ENCODE measurements around the gene CHN1. TPM values are rescaled to one million over a fixed set of nuclear protein-coding genes. Genes with fewer than 3 reads are reported as not detected.
A peak's percentile ranks its signal among the peaks of the same experiment; 100 is the strongest.

The CHN1 gene
- total and polyA plus RNA-seq, 12 donors = 6.1 to 26.5 (median 15.7) TPM

DNA sequence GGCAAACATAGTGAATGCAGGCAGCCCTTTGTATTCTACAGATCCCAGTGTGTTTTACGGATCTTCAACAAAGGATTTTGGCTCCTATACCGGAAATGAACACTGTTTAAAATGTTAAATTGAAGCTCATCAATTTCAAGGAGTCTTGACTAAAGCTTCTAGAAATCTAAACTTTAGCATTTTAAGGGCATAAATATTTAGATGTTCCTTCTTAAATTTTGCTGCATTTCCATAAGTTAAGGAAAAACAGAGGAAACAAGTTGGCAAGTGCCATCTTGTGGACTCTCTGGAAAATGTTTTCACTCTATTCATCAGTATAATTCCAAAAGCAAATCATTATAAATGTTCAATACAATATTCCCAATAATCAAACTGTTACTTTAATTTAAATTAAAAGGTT, 19.6 kb downstream of the CHN1 start:
- Histone ChIP-seq H3K27me3 (no peaks in the 10 kb centered on the region), H3K4me1 (peaks cover 0 to 4% (median 3%) of the 10 kb centered on the region in 9 donors), H3K36me3 (no peaks in the 10 kb centered on the region), H3K4me3 (peak overlapping the region in 1 of 10 donors; percentile 6), H3K9me3 (no peaks in the 10 kb centered on the region), H3K27ac (no peak overlapping the region)
- no peak for ATAC-seq
- TF ChIP-seq, protein P1, sequence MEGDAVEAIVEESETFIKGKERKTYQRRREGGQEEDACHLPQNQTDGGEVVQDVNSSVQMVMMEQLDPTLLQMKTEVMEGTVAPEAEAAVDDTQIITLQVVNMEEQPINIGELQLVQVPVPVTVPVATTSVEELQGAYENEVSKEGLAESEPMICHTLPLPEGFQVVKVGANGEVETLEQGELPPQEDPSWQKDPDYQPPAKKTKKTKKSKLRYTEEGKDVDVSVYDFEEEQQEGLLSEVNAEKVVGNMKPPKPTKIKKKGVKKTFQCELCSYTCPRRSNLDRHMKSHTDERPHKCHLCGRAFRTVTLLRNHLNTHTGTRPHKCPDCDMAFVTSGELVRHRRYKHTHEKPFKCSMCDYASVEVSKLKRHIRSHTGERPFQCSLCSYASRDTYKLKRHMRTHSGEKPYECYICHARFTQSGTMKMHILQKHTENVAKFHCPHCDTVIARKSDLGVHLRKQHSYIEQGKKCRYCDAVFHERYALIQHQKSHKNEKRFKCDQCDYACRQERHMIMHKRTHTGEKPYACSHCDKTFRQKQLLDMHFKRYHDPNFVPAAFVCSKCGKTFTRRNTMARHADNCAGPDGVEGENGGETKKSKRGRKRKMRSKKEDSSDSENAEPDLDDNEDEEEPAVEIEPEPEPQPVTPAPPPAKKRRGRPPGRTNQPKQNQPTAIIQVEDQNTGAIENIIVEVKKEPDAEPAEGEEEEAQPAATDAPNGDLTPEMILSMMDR (IDR thresholded peaks at IDR 0.05) = peak in 8 of 9 donors; percentile 33 to 73 (median 62)
- intact Hi-C loops (cut with DNase I) = loop anchor here (1.0 to 5.0 kb wide), 5 partner anchors 213 to 288 kb away; no protein-coding TSS in a partner anchor
- no peak for DNase-seq
- 74 to 79% methylated on average over 2 of the region's 2 CpGs for WGBS, 2 donors

GRCh38 chr2:174984561-174984960, 20.6 kb downstream of the CHN1 start:
- Histone ChIP-seq H3K27ac (no peak overlapping the region), H3K4me3 (no peak overlapping the region), H3K9me3 (no peaks in the 10 kb centered on the region), H3K4me1 (peaks cover 0 to 3% (median 0%) of the 10 kb centered on the region in 9 donors), H3K27me3 (no peaks in the 10 kb centered on the region), H3K36me3 (no peaks in the 10 kb centered on the region)
- ATAC-seq = no peak
- TF ChIP-seq, protein P1 (IDR thresholded peaks at IDR 0.05) = no peak
- DNase-seq = no peak
- intact Hi-C loops (cut with DNase I) = loop anchor here in 2 of 10 donors (2.0 kb wide), 1 partner anchor 214 kb away; no protein-coding TSS in a partner anchor
- 87 to 94% methylated on average over 4 of the region's 4 CpGs for WGBS, 2 donors

GRCh38 chr2:174981331-174981730, 23.9 kb downstream of the CHN1 start:
- Histone ChIP-seq H3K27me3 (no peaks in the 10 kb centered on the region), H3K4me1 (peaks cover 0 to 3% (median 0%) of the 10 kb centered on the region in 9 donors), H3K36me3 (no peaks in the 10 kb centered on the region), H3K9me3 (no peaks in the 10 kb centered on the region), H3K27ac (no peak overlapping the region), H3K4me3 (no peak overlapping the region)
- DNase-seq (no peak), ATAC-seq (no peak)
- WGBS, 2 donors = 85 to 90% methylated on average over 2 of the region's 2 CpGs
- TF ChIP-seq, protein P1 (IDR thresholded peaks at IDR 0.05) = no peak
- intact Hi-C loops (cut with DNase I) = no loop called here

DNA sequence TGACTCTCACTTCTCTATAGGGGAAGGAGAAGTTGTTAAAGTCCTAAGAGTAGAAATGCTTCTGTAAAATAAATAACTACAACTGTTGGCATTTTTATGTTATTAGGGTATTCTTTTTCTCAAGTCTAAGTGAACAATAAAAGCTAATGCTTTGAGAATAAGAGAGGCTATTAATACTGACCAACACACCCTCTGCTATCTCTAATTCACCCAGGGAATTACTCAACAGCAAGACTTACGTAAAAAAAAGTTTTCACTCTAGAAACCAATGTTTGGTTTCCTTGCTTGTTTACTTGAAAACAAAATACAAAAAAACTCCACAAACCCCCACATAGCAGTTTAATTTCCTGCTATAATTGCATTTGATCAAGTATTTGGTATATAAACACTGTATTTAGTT, 25.2 kb downstream of the CHN1 start:
- H3K4me1 ChIP-seq = no peaks in the 10 kb centered on the region
- WGBS, 2 donors = 71 to 73% methylated on average over 1 of the region's 1 CpG
- ATAC-seq (no peak), DNase-seq (no peak)
- no peak overlapping the region for H3K27ac ChIP-seq
- intact Hi-C loops (cut with DNase I) = no loop called here
- TF ChIP-seq, protein P1 (IDR thresholded peaks at IDR 0.05) = no peak
- no peaks in the 10 kb centered on the region for H3K27me3 ChIP-seq
- no peaks in the 10 kb centered on the region for H3K9me3 ChIP-seq
- H3K36me3 ChIP-seq = no peaks in the 10 kb centered on the region
- H3K4me3 ChIP-seq = no peak overlapping the region
